Stimulated activated CD4-positive, alpha-beta T cell treated with anti-CD3 and anti-CD28 coated beads, Interleukin-1b, Interleukin-23, amount 100 ng/mL, for 48 hours (primary cell): ENCODE measurements around the gene LPAR1.

Experiments
- DNase-seq: peaks from one replicate; pipeline ENCODE4 v3.0.0-alpha.2; 2020

The LPAR1 gene

DNA sequence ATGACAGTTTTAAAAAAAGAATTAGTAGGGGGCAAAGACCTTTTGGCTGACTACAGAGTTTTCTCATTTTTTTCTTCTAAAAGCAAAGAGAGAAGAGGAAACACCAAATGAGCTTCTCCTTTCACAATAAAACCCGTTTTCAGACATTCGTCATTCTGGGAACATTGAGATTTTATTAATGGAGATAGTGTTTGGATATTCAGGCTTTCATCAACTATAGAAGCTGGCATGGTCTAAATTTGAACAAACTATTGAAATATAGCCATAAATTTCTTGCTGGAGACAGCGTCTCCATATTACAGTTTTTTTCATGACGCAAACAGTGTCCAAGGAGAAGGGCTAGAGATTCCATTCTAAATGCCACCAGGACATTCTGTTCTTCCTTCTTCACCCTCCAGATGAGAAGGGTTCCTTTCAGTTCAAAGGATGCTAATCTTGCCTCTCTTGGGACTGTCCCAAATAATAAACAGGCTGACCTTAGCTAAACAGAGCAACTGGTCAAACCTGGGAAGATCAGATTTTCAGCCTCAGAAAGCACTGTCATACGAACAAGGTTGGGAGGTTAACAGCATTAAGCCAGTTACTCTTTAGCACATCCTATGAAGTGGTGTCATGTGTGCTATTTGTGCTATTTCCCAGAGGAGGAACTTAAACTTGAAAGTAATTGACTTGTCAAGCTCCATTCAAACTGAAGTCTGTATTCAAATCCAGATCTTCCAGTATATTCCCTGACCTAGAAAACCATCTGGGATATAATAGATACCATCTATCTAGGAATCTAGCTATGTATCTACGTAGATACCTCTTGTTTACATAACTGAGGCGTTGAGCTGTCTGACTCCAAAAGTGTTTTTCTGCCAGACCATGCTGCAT, 125.6 kb downstream of the LPAR1 start:
- DNase-seq: no peak

DNA sequence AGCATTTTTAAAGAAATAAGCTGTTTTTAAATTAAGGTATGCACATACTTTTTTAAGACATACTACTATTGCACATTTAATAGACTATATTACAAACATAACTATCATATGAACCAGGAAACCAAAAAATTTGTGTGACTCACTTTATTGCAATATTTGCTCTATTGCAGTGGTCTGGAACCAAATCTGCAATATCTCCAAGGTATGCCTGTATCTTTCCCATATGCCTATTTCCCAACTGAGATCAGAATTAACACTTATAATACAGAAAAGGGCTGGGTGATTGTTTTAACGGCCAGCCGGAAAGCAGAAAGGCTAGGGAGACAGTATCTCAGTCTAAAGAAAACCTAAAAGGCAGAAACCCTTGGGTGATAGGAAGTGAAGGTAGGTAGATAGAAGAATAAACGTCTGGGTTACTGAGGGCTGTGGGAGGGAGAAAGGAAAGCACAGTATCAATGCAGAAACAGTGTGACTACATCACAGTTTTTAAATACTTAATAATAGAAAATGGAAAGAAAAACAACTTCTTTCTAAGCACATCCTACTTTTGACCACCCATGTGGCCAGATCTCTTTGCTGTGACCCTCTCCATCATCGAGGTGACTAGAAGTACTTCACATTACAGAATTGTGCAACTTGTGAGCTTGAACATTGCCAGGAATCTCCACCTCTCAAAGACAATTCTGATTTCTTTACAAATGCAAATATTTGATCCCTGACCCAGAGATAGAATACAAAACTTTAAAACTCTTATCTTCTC, 126.4 kb downstream of the LPAR1 start:
- DNase-seq: no peak

GRCh38 chr9:110908894-110909293, 129.4 kb downstream of the LPAR1 start:
- DNase-seq: no peak

DNA sequence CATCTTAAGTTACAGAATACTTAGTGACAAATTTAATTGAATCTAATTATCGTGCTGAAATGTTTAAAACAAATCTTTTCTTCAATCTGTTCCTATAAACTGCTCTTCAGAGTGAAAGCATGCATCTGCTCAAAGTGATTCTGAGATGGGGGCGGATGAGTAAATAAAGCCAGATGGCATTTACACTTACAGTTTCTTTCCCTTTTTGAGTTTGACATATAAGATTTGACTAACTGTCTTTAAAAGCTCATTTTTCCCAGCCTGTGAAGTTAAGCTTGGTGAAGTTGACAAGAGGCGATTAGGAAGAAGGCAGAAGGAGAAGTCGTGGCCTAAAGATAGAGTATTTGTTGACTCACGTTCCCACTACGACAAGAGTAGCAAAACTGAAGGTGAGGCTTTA, 137.4 kb downstream of the LPAR1 start:
- no peak for DNase-seq

GRCh38 chr9:110900456-110900855, 137.8 kb downstream of the LPAR1 start:
- no peak for DNase-seq

DNA sequence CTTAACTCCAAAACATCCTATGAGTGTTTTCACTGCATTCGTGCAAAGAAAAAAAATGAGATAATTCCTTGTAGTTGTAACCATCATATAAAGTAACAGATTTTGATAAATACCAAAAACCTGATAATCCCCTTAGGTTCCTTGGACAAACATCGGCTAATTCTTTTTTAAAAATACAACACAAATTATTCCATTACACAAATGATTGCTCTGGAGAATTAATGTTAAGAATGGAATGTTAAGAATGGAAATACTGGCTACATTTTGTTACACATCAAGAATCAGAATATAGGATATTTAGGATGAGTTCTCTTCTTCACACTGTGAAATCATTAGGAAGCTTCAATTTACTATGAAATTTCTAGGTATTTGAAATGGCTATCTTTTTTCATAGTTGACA, 139.4 kb downstream of the LPAR1 start:
- no peak for DNase-seq

DNA sequence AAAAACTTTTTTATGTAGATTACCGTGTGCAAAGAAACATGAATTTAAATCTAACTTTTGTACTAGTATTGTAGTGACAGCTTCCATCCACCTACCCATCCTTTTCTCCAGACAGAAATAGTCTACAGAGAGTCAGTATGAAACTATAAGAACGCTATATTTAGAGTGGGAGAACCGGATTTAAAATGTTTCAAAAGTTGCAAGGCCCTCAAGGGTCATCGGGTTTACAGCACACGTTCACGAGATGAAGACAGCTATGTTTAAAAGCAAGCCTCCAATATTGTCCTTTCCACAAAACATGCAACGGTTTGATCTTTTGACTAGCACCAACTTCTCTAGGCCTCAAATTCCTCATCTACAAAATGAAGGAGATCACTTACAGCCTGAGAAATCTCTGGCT, 139.9 kb downstream of the LPAR1 start:
- DNase-seq: no peak

GRCh38 chr9:110897943-110898342, 140.3 kb downstream of the LPAR1 start:
- no peak for DNase-seq

GRCh38 chr9:110895147-110895905, 142.9 kb downstream of the LPAR1 start:
- no peak for DNase-seq

DNA sequence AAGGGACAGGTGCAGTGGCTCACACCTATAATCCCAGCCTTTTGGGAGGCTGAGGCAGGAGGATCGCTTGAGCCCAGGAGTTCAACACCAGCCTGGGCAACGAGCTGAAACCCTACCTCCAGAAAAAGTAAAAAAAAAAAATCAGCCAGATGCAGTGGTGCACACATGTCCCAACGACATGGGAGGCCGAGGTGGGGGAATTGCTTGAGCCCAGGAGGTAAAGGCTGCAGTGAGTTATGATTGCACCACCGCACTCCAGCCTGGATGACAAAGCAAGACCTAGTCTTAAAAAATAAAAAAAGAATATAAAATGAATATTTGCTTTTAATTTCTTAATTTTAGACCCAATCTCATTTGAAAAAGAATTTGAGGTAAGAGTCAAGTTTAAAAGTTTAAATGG, 143.5 kb downstream of the LPAR1 start:
- no peak for DNase-seq

- no peak for DNase-seq
These were observed 145.6 kb downstream of the LPAR1 start for GRCh38 chr9:110892689-110893088.

DNA sequence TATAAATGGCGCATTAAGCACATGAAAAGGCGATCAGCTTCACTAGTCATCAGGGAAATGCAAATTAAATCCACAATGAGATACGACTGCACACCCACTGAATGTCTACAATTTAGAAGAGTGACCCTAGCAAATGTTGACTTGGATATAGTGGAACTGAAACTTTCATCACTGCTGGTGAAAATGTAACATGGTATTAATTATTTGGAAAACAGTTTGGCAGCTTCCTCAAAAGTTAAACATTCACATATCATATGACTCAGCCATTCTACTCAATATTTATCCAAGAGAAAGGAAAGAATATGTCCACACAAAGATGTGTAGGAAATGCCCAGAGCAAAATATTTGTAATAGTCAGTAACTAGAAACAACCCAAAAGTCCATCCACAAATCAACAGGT, 146.5 kb downstream of the LPAR1 start:
- no peak for DNase-seq

GRCh38 chr9:110890416-110890815, 147.9 kb downstream of the LPAR1 start:
- no peak for DNase-seq

DNA sequence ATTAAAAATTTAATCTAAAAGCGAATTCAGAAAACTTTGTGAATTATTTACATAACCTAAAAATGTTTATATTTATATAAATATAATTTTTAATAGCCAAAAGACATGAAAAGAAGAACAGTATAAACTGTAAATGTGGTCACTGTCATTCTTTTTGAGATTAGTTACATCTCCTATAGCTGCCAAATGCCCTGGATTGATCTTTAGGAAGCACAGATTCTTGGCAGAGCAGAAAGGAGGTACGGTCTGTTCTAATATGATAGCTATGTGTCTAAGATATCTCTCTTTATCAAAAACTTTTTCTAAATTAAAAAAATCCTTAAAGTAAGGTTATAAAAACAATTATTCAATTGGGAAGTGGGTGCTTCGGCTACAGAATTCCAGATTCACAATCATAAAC, 151.0 kb downstream of the LPAR1 start:
- DNase-seq: no peak

GRCh38 chr9:110886832-110887231, 151.4 kb downstream of the LPAR1 start:
- no peak for DNase-seq

GRCh38 chr9:110880189-110880588, 158.1 kb downstream of the LPAR1 start:
- no peak for DNase-seq

- no peak for DNase-seq
These were observed 160.9 kb downstream of the LPAR1 start for GRCh38 chr9:110877374-110877773.

DNA sequence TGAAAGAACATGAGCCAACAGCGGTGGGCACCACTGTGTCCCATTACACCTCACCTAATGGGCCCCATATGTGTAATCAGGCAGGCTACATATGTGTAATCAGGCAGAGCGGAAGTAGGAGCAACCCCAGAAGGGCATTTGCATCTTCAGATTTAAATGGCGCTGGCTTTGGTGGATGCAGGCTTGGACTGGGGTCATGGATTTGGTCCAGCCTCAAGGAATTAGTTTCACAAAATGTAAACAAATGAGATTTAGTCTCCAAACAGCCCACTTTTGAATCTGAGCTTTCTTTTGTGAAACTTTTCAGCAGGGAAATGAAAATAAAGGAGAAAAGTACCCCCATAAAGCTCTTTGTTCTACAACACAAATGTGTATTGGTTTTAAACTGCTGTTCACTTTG, 161.3 kb downstream of the LPAR1 start:
- DNase-seq: no peak

GRCh38 chr9:110874963-110875674, 163.2 kb downstream of the LPAR1 start:
- DNase-seq: no peak

GRCh38 chr9:110872920-110873319, 165.3 kb downstream of the LPAR1 start:
- DNase-seq: no peak

DNA sequence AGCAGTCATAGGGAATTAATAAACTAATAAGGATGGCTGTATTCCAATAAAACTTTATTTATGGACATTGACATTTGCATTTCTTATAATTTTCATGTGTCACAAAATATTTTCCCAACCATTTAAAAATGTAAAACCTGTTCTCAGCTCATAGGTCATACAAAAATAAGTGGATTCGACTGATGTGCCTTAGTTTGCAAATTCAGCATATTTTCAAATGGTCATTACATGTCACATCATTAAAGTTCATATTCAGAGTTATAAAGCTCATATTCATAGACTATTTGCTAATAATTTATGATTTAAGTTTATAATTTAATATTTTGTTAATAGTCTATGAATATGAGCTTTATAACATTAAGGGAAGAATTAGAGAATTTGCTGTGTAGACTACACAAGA, 166.5 kb downstream of the LPAR1 start:
- DNase-seq: no peak

GRCh38 chr9:110869931-110870330, 168.3 kb downstream of the LPAR1 start:
- DNase-seq: no peak

- DNase-seq: no peak
These were observed 174.3 kb downstream of the LPAR1 start for GRCh38 chr9:110864011-110864410.
